Karpas-422 (cell line): ENCODE data around the gene FHOD3. TPM values are rescaled to one million over a fixed set of nuclear protein-coding genes. Genes with fewer than 3 reads are reported as not detected.
A peak's percentile ranks its signal among the peaks of the same experiment; 100 is the strongest.

ENCODE experiments used
- DNase-seq: peaks from one replicate; pipeline ENCODE4 v3.0.0-alpha.2; 2015
- H2AFZ ChIP-seq: fragments of 200-600 bp; sonication (generic); 2 replicates; pipeline ENCODE4 v1.6.1; 2014; ENCODE audit warnings: antibody characterized with exemption, low read length, mixed read lengths
- H3K27ac ChIP-seq: fragments of 200-600 bp; sonication (generic); 2 replicates; pipeline ENCODE4 v1.5.1; 2014; ENCODE audit warnings: mild to moderate bottlenecking, low read length, moderate library complexity
- H3K27me3 ChIP-seq: fragments of 200-600 bp; sonication (generic); 2 replicates; pipeline ENCODE4 v1.6.1; 2014; ENCODE audit warnings: low read length, mixed read lengths
- H3K36me3 ChIP-seq: fragments of 200-600 bp; sonication (generic); 2 replicates; pipeline ENCODE4 v1.6.1; 2014; ENCODE audit warnings: low read length, mixed read lengths; ENCODE audit not compliant: insufficient read depth
- H3K4me1 ChIP-seq: fragments of 200-600 bp; sonication (generic); 2 replicates; pipeline ENCODE4 v1.6.1; 2014; ENCODE audit warnings: mild to moderate bottlenecking, low read length, mixed read lengths
- H3K4me2 ChIP-seq: fragments of 200-600 bp; sonication (generic); 2 replicates; pipeline ENCODE4 v1.6.1; 2014; ENCODE audit warnings: low read length, low read depth, mild to moderate bottlenecking; ENCODE audit not compliant: poor library complexity, severe bottlenecking
- H3K4me3 ChIP-seq: fragments of 200-600 bp; sonication (generic); 2 replicates; pipeline ENCODE4 v1.5.1; 2014; ENCODE audit warnings: mild to moderate bottlenecking, antibody characterized with exemption, low read length, mixed read lengths
- H3K79me2 ChIP-seq: fragments of 200-600 bp; sonication (generic); 2 replicates; pipeline ENCODE4 v1.6.1; 2014; ENCODE audit warnings: mild to moderate bottlenecking, low read length, mixed read lengths
- H3K9ac ChIP-seq: fragments of 200-600 bp; sonication (generic); 2 replicates; pipeline ENCODE4 v1.6.0; 2014; ENCODE audit warnings: low read length
- H3K9me2 ChIP-seq: fragments of 200-600 bp; sonication (generic), shearing (Covaris generic); replicated peaks from 2 replicates; pipeline ENCODE4 v1.6.0; 2014; ENCODE audit warnings: mild to moderate bottlenecking, low read length, moderate library complexity; ENCODE audit not compliant: insufficient read depth
- H3K9me3 ChIP-seq: fragments of 300-700, 200-600 bp; sonication (generic); 2 replicates; pipeline ENCODE4 v1.6.1; 2014; ENCODE audit warnings: low read length, mixed read lengths
- H4K20me1 ChIP-seq: fragments of 200-600 bp; sonication (generic); 2 replicates; pipeline ENCODE4 v1.6.1; 2014; ENCODE audit warnings: mild to moderate bottlenecking, antibody characterized with exemption, low read length, low read depth; ENCODE audit not compliant: insufficient read depth
- total RNA-seq: library from RNA; depleted of rRNA; stranded (reverse); fragments of >200 nt; shearing (Covaris generic); gene quantifications from 2 replicates; pipeline ENCODE4 v1.2.3, GENCODE V29; 2014; ENCODE audit warnings: low replicate concordance

Gene FHOD3
- total RNA-seq, 1 experiment from 2014 or later, result 26.6 TPM

DNA sequence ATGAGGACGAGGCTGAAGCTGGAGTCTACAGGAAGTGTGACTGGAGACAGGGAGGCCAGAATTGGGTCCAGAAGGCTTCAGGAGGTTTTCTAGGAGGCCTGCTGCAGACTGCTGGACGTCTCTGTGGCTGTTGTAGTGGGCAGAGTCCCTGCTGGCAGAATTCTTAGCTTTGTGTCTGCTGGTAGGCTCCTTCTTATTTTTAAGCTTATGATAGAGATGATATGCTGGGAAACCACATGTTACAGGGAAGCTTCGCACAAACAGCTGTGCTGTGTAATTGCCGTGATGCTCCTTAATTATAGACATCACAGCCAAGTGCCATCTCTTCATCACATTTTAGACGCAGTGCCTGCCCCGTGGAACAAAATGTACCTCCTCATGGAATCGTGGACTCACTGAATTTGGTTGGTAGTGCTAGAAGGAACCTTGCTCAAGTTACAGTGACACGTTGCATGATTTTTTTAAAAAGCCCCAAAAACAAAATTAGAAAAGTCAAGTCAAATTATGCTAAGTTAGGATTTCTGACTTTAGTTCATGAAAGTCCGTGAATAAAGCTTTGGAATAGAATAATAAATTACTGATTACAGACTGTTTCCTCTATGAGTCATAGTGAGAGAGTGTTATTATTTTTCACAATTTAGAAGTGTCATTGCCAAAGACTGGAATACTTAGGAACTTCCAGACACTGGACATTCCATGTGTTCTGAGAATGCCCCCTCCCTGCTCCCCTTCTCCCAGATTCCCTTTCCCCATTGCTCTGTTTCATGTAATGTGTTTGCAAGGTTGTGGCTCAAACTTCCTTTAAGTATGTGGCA lies 144.1 kb downstream of the FHOD3 start:
- H3K4me3 ChIP-seq, result no peak overlapping the region
- H3K9me2 ChIP-seq, result no peaks in the 10 kb centered on the region
- H3K27me3 ChIP-seq, result 0 out of 2 replicates have a peak, but pooled peaks cover 2% of the 10 kb centered on the region
- H3K9me3 ChIP-seq, result no peaks in the 10 kb centered on the region
- H2AFZ ChIP-seq, result no peak overlapping the region
- H3K9ac ChIP-seq, result no peak overlapping the region
- no peak overlapping the region for H3K27ac ChIP-seq
- no peaks in the 10 kb centered on the region for H3K79me2 ChIP-seq
- no peaks in the 10 kb centered on the region for H3K36me3 ChIP-seq
- DNase-seq, result peak; percentile 31
- no peaks in the 10 kb centered on the region for H3K4me1 ChIP-seq
- no peaks in the 10 kb centered on the region for H4K20me1 ChIP-seq
- H3K4me2 ChIP-seq, result no peak overlapping the region

- H3K4me1 ChIP-seq, result no peaks in the 10 kb centered on the region
- H4K20me1 ChIP-seq, result no peaks in the 10 kb centered on the region
- H3K9me2 ChIP-seq, result no peaks in the 10 kb centered on the region
- no peaks in the 10 kb centered on the region for H3K9me3 ChIP-seq
- no peaks in the 10 kb centered on the region for H3K36me3 ChIP-seq
- H3K4me2 ChIP-seq, result no peak overlapping the region
- H3K9ac ChIP-seq, result no peak overlapping the region
- H2AFZ ChIP-seq, result no peak overlapping the region
- DNase-seq, result peak; percentile 16
- 0 out of 2 replicates have a peak, but pooled peaks cover 2% of the 10 kb centered on the region for H3K27me3 ChIP-seq
- H3K4me3 ChIP-seq, result no peak overlapping the region
- H3K79me2 ChIP-seq, result no peaks in the 10 kb centered on the region
- no peak overlapping the region for H3K27ac ChIP-seq
Observed at GRCh38 chr18:36442717-36443116, 145.2 kb downstream of the FHOD3 start.

GRCh38 chr18:36446059-36446458 lies 148.5 kb downstream of the FHOD3 start:
- H3K9ac ChIP-seq, result no peak overlapping the region
- H3K4me2 ChIP-seq, result no peak overlapping the region
- H3K79me2 ChIP-seq, result no peaks in the 10 kb centered on the region
- H3K9me3 ChIP-seq, result no peaks in the 10 kb centered on the region
- H3K4me3 ChIP-seq, result no peak overlapping the region
- H3K27ac ChIP-seq, result no peak overlapping the region
- H3K36me3 ChIP-seq, result no peaks in the 10 kb centered on the region
- no peaks in the 10 kb centered on the region for H3K9me2 ChIP-seq
- H4K20me1 ChIP-seq, result no peaks in the 10 kb centered on the region
- H2AFZ ChIP-seq, result no peak overlapping the region
- H3K4me1 ChIP-seq, result peaks cover 5% of the 10 kb centered on the region; the same call in 1 of the 2 replicates
- DNase-seq, result no peak
- 0 out of 2 replicates have a peak, but pooled peaks cover 2% of the 10 kb centered on the region for H3K27me3 ChIP-seq

DNA sequence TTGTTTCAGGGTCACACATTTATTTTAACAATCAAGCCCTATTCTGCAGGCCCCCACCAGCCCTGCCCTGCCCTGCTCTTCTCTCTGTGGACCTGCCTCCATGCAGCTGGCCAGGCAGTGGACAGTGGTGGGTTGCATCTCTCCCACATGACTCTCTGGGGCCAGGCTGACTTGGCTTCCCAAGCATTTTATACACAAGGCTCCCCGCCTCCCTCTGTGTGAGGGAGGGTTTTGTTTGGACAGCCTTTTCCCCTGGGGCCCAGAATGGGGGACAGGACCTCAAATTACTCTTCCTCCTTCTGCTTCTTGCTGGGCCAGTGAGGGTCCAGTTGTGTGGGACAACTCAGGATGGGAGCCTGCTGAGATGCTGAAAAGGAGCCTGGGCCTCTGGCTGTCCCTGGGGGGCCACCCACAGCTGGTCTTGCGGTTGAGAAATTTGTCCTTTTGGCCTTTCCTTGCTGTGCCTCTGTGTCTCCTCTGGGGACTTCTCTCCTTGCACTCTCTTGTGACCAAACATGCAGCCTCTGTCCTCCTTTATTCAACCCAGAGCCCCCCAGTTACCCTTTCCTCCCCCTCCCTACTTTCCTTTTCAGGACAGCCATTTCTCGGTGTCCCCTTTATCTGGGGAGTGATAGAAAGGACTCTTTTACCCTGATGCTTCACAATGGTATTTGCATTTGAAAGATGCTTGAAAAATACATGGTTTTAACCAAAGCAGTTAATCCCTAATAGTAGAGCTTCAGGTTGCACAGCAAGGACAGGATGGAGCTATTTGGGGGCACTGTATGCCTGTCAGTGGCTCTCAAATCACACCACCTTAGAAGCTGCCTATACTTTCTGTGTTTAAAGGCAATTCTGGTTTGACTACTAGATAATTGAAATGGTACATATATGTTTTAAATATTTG lies 151.1 kb downstream of the FHOD3 start:
- H2AFZ ChIP-seq, result no peak overlapping the region

DNA sequence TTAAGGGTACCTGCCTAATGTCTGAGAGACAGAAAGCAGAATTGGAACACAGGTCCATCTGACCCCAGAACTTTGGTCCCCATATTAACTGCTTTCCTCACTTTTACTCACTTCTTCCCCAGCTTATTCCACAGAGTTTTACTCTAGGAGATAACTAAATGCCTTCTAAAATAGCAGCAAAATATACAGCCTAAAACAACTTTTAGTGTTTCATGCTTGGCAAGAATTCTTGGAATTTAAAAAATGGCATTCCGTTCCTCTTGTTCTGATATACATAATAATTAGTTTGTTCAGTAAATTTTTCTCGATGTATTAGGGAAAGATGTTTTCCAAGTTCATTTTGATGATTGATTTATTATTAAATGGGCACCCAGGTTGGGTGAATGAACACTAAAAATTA lies 151.9 kb downstream of the FHOD3 start:
- Histone ChIP-seq H3K4me2 (no peak overlapping the region), H3K4me1 (peaks cover 5% of the 10 kb centered on the region; the same call in 1 of the 2 replicates), H3K27ac (no peak overlapping the region), H3K9ac (no peak overlapping the region), H2AFZ (no peak overlapping the region), H3K79me2 (no peaks in the 10 kb centered on the region), H3K36me3 (no peaks in the 10 kb centered on the region), H3K4me3 (no peak overlapping the region), H3K27me3 (0 out of 2 replicates have a peak, but pooled peaks cover 2% of the 10 kb centered on the region), H3K9me3 (no peaks in the 10 kb centered on the region), H3K9me2 (no peaks in the 10 kb centered on the region), H4K20me1 (no peaks in the 10 kb centered on the region)
- DNase-seq, result no peak

More for the DNA sequence above, 151.1 kb downstream of the FHOD3 start:
- DNase-seq, result peak; percentile 10
- H3K27ac ChIP-seq, result no peak overlapping the region
- no peak overlapping the region for H3K9ac ChIP-seq
- H3K79me2 ChIP-seq, result no peaks in the 10 kb centered on the region
- H3K4me2 ChIP-seq, result no peak overlapping the region
- H3K27me3 ChIP-seq, result 0 out of 2 replicates have a peak, but pooled peaks cover 2% of the 10 kb centered on the region
- no peaks in the 10 kb centered on the region for H3K9me2 ChIP-seq
- no peak overlapping the region for H3K4me3 ChIP-seq
- H4K20me1 ChIP-seq, result no peaks in the 10 kb centered on the region
- H3K36me3 ChIP-seq, result no peaks in the 10 kb centered on the region
- H3K9me3 ChIP-seq, result no peaks in the 10 kb centered on the region
- H3K4me1 ChIP-seq, result peaks cover 5% of the 10 kb centered on the region; the same call in 1 of the 2 replicates

- Histone ChIP-seq H2AFZ (no peak overlapping the region), H3K4me1 (peaks cover 5% of the 10 kb centered on the region; the same call in 1 of the 2 replicates), H3K27me3 (0 out of 2 replicates have a peak, but pooled peaks cover 2% of the 10 kb centered on the region), H3K4me3 (no peak overlapping the region), H3K9ac (no peak overlapping the region), H4K20me1 (no peaks in the 10 kb centered on the region), H3K36me3 (no peaks in the 10 kb centered on the region), H3K9me2 (no peaks in the 10 kb centered on the region), H3K79me2 (no peaks in the 10 kb centered on the region), H3K9me3 (no peaks in the 10 kb centered on the region), H3K4me2 (no peak overlapping the region), H3K27ac (no peak overlapping the region)
- DNase-seq, result no peak
Observed at GRCh38 chr18:36450264-36450663, 152.8 kb downstream of the FHOD3 start.

DNA sequence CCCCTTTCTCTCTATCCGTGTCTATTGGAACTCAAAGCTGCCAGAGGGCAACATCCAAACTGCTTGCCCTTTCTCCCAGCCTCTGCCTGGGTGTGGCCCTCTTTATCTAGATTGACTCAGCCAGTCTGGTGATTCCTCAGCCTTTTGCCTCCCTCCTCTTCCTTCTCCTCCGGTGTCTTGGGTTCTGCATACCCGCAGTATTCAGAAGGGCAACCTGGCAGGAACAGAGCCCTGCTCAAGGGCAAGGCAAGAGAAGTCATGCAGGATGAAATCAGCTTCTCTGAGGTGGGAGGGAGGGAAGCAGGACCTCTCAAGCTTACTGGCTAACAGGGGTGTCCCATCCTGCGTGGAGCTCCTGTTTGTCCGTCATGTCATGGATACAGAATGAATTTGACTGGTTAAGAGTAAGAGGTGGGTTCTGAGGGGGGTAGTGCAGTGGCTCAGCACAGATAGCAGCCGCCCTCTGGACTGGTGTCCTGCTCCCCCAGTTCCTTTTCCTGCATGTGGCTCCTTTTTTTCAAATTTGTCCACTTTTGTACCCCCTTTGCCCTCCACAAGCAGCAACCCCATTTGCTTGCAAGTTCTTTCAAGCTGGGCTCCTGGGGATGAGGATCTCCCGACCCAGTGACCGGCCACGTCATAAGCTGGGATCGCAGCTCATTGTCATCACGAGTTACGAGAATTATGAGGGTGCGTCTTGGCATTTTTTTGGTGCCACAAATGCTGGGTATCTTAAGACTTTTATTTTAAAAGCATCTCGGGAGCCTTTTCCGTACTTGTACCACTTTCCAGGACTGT lies 154.1 kb downstream of the FHOD3 start:
- Histone ChIP-seq H3K79me2 (no peaks in the 10 kb centered on the region), H4K20me1 (no peaks in the 10 kb centered on the region), H3K9me2 (no peaks in the 10 kb centered on the region), H2AFZ (no peak overlapping the region), H3K4me1 (peaks cover 5% of the 10 kb centered on the region; the same call in 1 of the 2 replicates), H3K27me3 (0 out of 2 replicates have a peak, but pooled peaks cover 2% of the 10 kb centered on the region), H3K4me3 (no peak overlapping the region), H3K36me3 (no peaks in the 10 kb centered on the region), H3K4me2 (no peak overlapping the region), H3K9ac (no peak overlapping the region), H3K9me3 (no peaks in the 10 kb centered on the region), H3K27ac (no peak overlapping the region)
- DNase-seq, result peak; percentile 17
